ENCODE measurements around the gene ZNF778. TPM values are rescaled to one million over a fixed set of nuclear protein-coding genes. Genes with fewer than 3 reads are reported as not detected.

Gene ZNF778
- total RNA-seq, 1 experiment from 2014 or later = 19.5 TPM

- H3K27me3 ChIP-seq (ENCODE audit: insufficient read depth, low read length) = no peaks in the 10 kb centered on the region
- ATAC-seq = no peak
- no peaks in the 10 kb centered on the region for H3K9me3 ChIP-seq (ENCODE audit: control insufficient read depth in 1 of 2, insufficient read depth in 1 of 2, low read depth in 1 of 2, low read length in 2 of 2)
- RAD21 ChIA-PET (ENCODE audit: low non-redundant PET in 1 of 2, low total read pairs in 2 of 2, uncharacterized antibody in 2 of 2, unreplicated experiment in 2 of 2) = interaction anchor here in 1 of 2 experiments (0.5 kb wide), 1 partner anchor 20 kb away, joined by 4 read pairs; no protein-coding TSS in a partner anchor
- CTCF ChIA-PET = no interaction called here
- 0 out of 2 replicates have a peak overlapping the region, but pooled peaks have one; percentile 55 for H3K9ac ChIP-seq (ENCODE audit: low read length)
- H3K27ac ChIP-seq (ENCODE audit: low read depth, low read length) = no peak overlapping the region; the same call in 1 of the 2 replicates
- no peak overlapping the region for H3K4me3 ChIP-seq (replicated peaks in 1 of 2; ENCODE audit: low read depth in 1 of 2, low read length in 2 of 2)
- H4K20me1 ChIP-seq (ENCODE audit: insufficient read depth) = no peaks in the 10 kb centered on the region
- POLR2A ChIA-PET = no interaction called here
- no peaks in the 10 kb centered on the region for H3K79me2 ChIP-seq (ENCODE audit: insufficient read depth, low read length)
- intact Hi-C loops (cut with micrococcal nuclease) = no loop called here
- H3K4me1 ChIP-seq (ENCODE audit: control insufficient read depth in 1 of 2, insufficient read depth in 2 of 2, low read length in 2 of 2) = peaks cover 19 to 30% of the 10 kb centered on the region in 2 experiments
- H3K36me3 ChIP-seq (ENCODE audit: control insufficient read depth in 1 of 2, insufficient read depth in 2 of 2, low read length in 2 of 2) = no peaks in the 10 kb centered on the region
- no TSS peak for BruUV-seq (replicated peaks)
- H2AFZ ChIP-seq (ENCODE audit: low read depth, low read length, poor library complexity, severe bottlenecking) = no peak overlapping the region
- no peak for DNase-seq (ENCODE audit: low read depth, low spot score)
- peak overlapping the region; percentile 91 for H3K4me2 ChIP-seq (ENCODE audit: low read length)
- no peaks in the 10 kb centered on the region for H3K9me2 ChIP-seq (ENCODE audit: insufficient read depth)
- TF ChIP-seq SP1 (IDR thresholded peaks at IDR 0.05; ENCODE audit: low read depth) = no peak
- no peak for TF ChIP-seq SRF (IDR thresholded peaks at IDR 0.05; ENCODE audit: low read depth)
- TF ChIP-seq CTCF (IDR thresholded peaks at IDR 0.05 in 2 of 3, conservative IDR thresholded peaks at IDR 0.05 in 1 of 3; ENCODE audit: borderline replicate concordance in 1 of 3, insufficient read depth in 1 of 3, low read depth in 2 of 3, low read length in 2 of 3) = no peak
- no peak for TF ChIP-seq POLR2A (IDR thresholded peaks at IDR 0.05; ENCODE audit: borderline replicate concordance, extremely low read depth, insufficient read depth, insufficient read length)
- no peak for TF ChIP-seq TCF7L2 (IDR thresholded peaks at IDR 0.05; ENCODE audit: borderline replicate concordance, extremely low read depth, insufficient read depth, insufficient read length)
- TF ChIP-seq POLR2AphosphoS5 (IDR thresholded peaks at IDR 0.05; ENCODE audit: low read depth, low read length) = no peak
- no peak for TF ChIP-seq ATF3 (IDR thresholded peaks at IDR 0.05)
- TF ChIP-seq ZNF274 (IDR thresholded peaks at IDR 0.05; ENCODE audit: low read depth, low read length) = no peak
Measured at GRCh38 chr16:89172528-89173173, 44.9 kb upstream of the ZNF778 start.
